Measurements from ENCODE around the gene HSPBP1. TPM values are rescaled to one million over a fixed set of nuclear protein-coding genes. Genes with fewer than 3 reads are reported as not detected.
A peak's percentile ranks its signal among the peaks of the same experiment; 100 is the strongest.

HSPBP1 gene
- total and polyA plus RNA-seq, 9 of the 15 experiments (the other 6 are each of a cell fraction or from before 2014, with no cell fraction given): 0.83 to 81.3 (median 21.8) TPM

- TF ChIP-seq, protein P1, sequence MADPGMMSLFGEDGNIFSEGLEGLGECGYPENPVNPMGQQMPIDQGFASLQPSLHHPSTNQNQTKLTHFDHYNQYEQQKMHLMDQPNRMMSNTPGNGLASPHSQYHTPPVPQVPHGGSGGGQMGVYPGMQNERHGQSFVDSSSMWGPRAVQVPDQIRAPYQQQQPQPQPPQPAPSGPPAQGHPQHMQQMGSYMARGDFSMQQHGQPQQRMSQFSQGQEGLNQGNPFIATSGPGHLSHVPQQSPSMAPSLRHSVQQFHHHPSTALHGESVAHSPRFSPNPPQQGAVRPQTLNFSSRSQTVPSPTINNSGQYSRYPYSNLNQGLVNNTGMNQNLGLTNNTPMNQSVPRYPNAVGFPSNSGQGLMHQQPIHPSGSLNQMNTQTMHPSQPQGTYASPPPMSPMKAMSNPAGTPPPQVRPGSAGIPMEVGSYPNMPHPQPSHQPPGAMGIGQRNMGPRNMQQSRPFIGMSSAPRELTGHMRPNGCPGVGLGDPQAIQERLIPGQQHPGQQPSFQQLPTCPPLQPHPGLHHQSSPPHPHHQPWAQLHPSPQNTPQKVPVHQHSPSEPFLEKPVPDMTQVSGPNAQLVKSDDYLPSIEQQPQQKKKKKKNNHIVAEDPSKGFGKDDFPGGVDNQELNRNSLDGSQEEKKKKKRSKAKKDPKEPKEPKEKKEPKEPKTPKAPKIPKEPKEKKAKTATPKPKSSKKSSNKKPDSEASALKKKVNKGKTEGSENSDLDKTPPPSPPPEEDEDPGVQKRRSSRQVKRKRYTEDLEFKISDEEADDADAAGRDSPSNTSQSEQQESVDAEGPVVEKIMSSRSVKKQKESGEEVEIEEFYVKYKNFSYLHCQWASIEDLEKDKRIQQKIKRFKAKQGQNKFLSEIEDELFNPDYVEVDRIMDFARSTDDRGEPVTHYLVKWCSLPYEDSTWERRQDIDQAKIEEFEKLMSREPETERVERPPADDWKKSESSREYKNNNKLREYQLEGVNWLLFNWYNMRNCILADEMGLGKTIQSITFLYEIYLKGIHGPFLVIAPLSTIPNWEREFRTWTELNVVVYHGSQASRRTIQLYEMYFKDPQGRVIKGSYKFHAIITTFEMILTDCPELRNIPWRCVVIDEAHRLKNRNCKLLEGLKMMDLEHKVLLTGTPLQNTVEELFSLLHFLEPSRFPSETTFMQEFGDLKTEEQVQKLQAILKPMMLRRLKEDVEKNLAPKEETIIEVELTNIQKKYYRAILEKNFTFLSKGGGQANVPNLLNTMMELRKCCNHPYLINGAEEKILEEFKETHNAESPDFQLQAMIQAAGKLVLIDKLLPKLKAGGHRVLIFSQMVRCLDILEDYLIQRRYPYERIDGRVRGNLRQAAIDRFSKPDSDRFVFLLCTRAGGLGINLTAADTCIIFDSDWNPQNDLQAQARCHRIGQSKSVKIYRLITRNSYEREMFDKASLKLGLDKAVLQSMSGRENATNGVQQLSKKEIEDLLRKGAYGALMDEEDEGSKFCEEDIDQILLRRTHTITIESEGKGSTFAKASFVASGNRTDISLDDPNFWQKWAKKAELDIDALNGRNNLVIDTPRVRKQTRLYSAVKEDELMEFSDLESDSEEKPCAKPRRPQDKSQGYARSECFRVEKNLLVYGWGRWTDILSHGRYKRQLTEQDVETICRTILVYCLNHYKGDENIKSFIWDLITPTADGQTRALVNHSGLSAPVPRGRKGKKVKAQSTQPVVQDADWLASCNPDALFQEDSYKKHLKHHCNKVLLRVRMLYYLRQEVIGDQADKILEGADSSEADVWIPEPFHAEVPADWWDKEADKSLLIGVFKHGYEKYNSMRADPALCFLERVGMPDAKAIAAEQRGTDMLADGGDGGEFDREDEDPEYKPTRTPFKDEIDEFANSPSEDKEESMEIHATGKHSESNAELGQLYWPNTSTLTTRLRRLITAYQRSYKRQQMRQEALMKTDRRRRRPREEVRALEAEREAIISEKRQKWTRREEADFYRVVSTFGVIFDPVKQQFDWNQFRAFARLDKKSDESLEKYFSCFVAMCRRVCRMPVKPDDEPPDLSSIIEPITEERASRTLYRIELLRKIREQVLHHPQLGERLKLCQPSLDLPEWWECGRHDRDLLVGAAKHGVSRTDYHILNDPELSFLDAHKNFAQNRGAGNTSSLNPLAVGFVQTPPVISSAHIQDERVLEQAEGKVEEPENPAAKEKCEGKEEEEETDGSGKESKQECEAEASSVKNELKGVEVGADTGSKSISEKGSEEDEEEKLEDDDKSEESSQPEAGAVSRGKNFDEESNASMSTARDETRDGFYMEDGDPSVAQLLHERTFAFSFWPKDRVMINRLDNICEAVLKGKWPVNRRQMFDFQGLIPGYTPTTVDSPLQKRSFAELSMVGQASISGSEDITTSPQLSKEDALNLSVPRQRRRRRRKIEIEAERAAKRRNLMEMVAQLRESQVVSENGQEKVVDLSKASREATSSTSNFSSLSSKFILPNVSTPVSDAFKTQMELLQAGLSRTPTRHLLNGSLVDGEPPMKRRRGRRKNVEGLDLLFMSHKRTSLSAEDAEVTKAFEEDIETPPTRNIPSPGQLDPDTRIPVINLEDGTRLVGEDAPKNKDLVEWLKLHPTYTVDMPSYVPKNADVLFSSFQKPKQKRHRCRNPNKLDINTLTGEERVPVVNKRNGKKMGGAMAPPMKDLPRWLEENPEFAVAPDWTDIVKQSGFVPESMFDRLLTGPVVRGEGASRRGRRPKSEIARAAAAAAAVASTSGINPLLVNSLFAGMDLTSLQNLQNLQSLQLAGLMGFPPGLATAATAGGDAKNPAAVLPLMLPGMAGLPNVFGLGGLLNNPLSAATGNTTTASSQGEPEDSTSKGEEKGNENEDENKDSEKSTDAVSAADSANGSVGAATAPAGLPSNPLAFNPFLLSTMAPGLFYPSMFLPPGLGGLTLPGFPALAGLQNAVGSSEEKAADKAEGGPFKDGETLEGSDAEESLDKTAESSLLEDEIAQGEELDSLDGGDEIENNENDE (IDR thresholded peaks at IDR 0.05; ENCODE audit: low read depth, low read length): no peak
- TF ChIP-seq RFX1 (IDR thresholded peaks at IDR 0.05) (no peak), SMAD3 (CRISPR knock-in tag; conservative IDR thresholded peaks at IDR 0.05) (peak; percentile 69; the same call in 1 of the 2 replicates), SMARCE1 (IDR thresholded peaks at IDR 0.05) (peak; percentile 53; the same call in 1 of the 2 replicates), HNRNPH1 (optimal IDR thresholded peaks at IDR 0.05; ENCODE audit: low read depth, low read length) (no peak), POU5F1 (IDR thresholded peaks at IDR 0.05; ENCODE audit: borderline replicate concordance, low read depth, low read length, partially characterized antibody) (peak; percentile 57), FOXA1 (IDR thresholded peaks at IDR 0.05; ENCODE audit: borderline replicate concordance) (no peak), ELF4 (CRISPR knock-in tag; IDR thresholded peaks at IDR 0.05) (no peak; the same call in 1 of the 2 replicates), NFYB (IDR thresholded peaks at IDR 0.05; ENCODE audit: extremely low read depth, insufficient read length) (no peak), MTA3 (IDR thresholded peaks at IDR 0.05; ENCODE audit: borderline replicate concordance) (peak; percentile 97), E2F4 (CRISPR knock-in tag; IDR thresholded peaks at IDR 0.05; ENCODE audit: low read depth) (no peak)
- TF ChIP-seq, protein P2, sequence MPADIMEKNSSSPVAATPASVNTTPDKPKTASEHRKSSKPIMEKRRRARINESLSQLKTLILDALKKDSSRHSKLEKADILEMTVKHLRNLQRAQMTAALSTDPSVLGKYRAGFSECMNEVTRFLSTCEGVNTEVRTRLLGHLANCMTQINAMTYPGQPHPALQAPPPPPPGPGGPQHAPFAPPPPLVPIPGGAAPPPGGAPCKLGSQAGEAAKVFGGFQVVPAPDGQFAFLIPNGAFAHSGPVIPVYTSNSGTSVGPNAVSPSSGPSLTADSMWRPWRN (IDR thresholded peaks at IDR 0.05; ENCODE audit: low read depth): no peak
- TF ChIP-seq, protein P3, sequence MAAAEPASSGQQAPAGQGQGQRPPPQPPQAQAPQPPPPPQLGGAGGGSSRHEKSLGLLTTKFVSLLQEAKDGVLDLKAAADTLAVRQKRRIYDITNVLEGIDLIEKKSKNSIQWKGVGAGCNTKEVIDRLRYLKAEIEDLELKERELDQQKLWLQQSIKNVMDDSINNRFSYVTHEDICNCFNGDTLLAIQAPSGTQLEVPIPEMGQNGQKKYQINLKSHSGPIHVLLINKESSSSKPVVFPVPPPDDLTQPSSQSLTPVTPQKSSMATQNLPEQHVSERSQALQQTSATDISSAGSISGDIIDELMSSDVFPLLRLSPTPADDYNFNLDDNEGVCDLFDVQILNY (CRISPR knock-in tag; IDR thresholded peaks at IDR 0.05): 0 out of 2 replicates have a peak, but pooled peaks have one; percentile 78
These were observed 20.9 kb downstream of the HSPBP1 start, which contains the start of gene PPP6R1 (continued) for GRCh38 chr19:55258828-55259539.
